GM18498 (cell line): ENCODE measurements around the gene FOXJ3.

Source experiments
- ATAC-seq: cut with Tn5 transposase; IDR thresholded peaks from one replicate; pipeline ENCODE4 v1.9.1; 2021; ENCODE audit warnings: mild to moderate bottlenecking, moderate library complexity; ENCODE audit not compliant: unreplicated experiment

The FOXJ3 gene

DNA sequence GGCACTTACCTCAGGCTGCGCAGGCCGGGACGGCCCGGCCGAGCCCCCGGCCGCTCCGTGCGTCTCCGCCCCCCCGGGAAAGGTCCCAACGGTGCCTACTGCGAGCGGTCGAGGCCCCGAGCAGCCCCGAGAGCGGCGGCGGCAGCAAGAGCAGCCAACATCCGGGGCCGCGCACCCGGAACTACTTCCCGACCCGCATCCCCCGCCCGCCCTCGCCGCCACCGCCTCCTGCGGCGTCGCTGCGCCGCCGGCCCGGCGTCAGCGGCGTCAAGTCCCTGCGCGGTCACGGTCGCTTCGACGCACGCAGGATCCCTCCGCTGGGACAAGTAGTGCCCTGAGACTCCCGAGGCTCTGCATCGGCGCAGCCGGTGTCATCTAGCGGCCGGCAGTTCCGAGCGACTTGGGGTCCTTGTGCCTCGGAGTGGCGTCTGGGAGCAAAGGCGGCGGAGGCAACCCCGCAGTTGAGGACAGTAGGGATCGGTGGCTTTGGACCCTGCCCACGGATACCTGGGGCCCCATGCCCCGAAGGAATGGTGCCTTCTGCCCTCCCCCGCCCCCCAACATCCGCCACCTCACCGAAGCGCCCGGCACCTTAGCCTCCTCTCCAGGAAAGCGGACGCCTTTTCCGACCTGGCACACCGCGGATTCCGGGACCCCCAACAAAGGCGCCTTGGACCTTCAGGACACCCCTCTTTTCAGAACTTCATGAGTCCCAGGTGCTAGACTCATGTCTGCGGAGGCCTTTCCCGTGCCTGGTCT, at the start of gene FOXJ3:
Gene FOXJ3, minus strand, starts transcription at position 186 of the 759 bp plus-strand sequence. CDS start 24,142 bp downstream, outside the sequence.
- ATAC-seq: peak; percentile 77

DNA sequence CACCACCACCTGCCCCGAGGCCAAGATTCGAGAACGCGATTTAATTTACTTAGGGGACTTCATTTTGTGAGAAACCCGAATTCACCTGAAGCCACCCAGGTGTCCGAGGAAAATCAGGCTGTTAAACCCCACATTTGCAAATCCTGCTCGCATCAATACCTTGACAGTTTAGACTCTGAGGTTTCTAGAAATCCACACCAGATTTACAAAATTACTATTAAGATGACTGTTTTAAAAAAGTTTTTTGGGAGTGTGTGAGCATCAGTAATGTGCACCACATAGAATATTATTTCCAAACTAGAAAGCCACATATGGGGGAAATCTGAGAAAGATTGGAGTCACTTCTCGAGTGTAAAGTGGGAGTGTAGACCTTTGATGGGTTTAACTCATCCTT, 46.2 kb upstream of the FOXJ3 start:
- ATAC-seq: no peak

DNA sequence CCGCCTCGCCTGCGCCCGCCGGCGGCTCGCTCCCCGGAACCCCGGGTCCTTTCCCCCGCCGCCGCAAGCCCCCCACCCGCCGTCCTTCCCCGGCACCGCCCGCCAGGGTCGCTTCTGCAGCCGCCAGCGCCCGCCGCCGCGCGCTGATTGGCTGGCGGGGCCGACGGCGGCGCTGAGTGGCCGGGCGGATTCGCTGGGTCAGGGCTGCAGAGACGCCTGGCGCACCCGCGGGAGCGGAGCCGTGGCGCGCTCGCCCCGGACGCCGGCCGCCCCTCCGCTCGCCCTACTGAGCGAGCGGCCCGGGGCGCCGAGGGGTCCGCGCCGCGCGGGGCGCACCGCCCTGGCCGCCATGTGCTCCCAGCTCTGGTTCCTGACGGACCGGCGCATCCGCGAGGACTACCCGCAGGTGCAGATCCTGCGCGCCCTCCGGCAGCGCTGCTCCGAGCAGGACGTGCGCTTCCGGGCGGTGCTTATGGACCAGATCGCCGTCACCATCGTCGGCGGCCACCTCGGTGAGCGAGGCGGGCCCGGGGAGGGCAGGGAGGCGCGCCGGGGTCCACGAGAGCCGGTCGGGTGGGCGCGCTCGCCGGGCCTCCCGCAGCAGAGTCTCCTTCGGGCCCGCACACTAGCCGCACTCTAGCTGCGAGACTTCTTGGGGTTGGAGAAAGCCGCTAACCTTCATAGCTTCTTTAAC, 45.7 kb upstream of the FOXJ3 start, which contains the start of gene RIMKLA:
Gene RIMKLA, plus strand, starts transcription at position 207 of the 694 bp plus-strand sequence. Its CDS starts 143 bp downstream, at position 350.
- peak; percentile 86 for ATAC-seq

DNA sequence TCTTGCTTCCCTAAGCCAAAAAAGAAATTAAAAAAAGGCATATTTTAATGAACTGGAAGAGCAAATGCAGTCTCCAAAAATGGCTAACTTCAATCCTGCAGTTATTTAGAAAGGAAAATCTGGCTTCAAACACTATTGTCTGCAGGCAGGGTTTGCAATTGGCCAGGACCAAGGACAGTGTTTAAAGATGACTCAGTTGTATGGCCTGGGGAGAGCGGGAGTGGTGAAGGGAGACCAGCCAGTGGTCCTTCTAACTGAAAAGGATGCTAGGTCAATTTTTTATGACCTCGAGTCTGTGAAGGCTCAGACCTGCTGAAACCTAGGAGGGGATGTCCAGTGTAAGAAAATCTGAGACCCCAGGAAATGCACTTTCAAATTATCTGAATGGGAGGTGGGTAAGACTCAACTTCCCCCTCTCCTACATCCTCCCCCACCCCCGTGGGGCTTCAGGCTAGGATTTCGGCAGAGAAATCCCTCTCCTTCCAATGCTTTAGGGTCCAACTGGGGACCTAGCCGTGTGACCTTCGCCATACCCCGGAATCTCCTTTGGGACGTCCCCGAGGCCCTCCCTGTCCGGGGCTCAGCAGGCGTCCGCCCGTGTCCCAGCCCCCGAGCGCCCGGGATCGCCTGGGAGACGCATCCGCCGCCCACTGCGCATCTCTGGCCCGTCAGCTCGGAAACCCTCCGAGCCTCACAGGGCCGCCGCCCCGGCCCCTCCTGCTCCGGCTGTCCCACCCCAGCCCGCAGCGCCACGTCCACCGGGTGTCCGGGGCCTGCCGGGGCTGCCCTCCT, 45.0 kb upstream of the FOXJ3 start:
- ATAC-seq: no peak

DNA sequence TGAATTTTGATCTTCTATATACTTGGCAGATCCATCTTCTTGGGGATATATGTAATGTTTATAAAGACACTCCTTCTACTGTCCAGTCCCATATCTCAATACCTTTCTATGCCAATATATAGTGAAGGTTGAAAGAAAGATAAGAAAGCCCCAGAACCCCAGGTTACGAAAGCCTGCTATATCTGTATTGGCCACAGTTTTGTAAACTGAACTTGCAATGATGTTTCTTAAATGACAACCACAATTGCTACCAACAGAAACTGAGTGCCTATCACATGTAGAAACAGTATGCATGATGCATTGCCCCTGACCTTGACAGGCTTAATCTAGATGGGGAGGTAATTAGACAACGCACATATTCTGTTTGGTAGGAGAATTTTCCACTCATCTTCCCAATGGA, 37.8 kb upstream of the FOXJ3 start:
- ATAC-seq: no peak

DNA sequence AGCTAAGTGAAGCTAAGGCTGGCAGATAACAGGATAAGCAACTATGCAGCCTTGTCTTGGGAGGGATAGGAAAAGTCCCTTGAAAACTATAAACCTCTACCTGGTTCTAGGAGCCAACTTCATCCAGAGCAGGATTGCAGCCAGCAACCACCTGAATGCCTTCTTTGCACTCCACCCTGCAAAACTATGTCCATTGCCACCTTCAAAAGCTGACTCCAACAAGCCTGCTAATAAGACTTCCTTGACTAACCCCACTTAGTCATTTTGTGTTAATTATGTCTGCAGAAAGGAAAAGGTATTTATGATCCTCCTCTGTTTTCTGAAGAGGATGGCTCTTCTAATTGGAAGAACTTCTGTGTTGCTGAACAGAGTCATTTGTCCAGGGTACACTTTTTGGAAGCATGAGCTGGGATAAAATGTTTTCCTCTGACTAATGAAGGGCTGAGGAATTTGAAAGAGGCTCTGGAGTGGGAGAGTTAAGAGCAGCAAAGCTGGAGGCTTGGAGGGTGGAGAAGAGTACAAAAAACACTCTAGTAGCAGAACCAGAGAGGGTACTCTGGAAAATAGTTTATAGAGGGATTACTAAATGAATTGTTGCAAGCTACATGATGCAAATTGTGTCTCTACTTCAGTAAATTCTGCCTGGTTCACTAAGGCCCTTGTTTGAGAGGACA, 36.0 kb upstream of the FOXJ3 start:
- ATAC-seq: no peak

DNA sequence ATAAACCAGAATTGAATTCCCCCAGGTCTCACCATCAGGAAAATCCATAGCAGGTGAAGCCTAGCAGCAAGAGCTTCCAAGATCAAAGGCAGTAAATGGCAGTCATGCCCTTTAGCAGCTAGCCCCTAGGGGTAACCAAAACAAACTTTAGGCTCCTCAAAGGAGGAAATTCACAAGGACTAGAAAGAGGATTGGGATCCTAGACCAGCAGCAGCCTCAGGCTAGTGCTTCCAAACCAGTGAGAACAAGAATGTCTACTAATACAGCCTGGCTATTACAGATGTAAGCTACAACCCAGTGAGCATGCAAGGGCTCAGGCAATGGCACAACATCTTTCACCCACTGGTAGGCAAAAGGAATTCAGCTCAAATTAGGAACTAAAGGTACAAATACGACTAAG, 34.4 kb upstream of the FOXJ3 start:
- ATAC-seq: no peak

DNA sequence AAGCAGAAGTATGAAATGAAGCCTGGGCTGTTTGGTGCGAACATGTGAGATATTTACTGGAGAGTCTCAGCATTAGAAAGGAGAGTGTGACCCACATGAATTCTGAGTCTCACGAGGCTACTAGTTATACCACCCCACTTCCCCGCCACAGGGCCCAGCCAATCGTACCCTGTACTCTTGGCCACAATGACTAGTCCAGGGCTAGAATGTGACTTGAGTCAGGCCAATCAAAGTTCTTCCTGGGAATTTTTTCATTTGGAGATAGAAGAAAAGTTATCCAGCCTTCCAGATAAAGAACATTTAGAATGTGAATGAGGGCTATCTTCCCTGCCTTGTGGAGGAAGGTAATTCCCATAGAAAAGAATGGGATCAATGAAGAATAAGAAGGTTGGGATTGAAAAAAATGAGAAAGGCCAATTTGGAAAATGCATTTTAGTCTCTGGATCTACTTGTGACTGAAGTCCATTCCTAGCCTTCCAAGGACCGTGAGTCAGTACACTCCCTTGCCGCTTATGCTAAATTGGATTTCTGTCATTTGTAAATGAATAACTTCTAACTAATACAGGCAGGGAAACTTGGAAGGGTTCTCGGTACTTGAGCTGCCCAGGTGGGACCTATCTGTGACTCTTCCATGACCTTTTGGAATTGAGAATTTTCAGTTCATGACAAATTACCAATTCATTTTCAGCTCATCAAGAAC, 33.2 kb upstream of the FOXJ3 start:
- no peak for ATAC-seq

DNA sequence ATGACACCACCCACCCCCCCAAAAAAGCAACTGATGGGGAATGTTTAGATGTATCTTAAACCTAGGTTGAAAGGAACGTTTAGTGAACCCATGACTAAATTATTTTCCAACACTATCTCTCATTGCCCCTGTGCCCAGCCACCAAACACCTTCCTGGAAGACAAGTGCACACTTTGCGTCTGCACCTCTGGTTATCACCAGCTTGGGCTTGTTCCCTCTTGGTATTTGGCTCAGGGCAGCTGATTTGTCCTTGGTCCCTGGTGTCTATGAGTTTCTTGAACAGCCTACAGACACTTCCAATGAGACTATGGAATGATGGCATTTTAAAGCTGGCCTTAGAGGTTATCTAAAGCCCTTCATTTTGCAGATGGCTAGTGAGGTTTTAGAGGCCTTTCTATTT, 30.1 kb upstream of the FOXJ3 start:
- no peak for ATAC-seq

DNA sequence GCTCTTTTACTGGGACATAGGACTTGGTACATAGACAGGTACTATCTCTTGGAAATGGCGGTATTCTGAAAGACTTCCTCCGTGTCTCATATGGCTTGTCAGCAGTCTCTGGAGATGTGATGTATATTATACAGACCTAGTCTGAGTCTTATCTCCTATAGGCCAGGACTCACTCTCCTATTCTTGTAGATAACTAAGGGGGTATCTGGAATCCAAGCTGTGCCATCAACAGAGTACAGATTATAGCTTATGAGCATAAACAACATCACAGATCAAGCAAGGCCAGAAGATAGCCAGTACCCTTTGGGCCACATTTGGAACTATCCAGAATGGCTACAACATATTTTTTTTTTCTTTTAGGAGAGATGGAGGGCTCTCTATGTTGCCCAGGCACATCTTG, 29.5 kb upstream of the FOXJ3 start:
- no peak for ATAC-seq

DNA sequence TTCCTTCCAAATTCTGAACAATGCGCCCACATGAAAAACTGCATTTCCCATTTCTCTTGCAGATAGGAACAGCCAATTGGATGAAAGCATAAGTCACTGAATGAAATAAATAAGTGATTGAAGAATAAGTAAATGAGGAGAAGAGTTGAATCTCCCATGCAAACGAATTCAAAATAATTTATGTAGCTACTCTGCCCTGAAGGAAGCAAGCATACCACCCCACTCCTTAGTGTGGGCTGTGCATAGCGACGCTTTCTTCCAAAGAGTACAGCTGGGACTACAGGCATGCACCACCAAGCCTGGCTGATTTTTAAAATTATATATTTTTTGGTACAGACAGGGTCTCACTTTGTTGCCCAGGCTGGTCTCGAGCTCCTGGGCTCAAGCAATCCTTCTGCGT, 29.1 kb upstream of the FOXJ3 start:
- ATAC-seq: no peak

DNA sequence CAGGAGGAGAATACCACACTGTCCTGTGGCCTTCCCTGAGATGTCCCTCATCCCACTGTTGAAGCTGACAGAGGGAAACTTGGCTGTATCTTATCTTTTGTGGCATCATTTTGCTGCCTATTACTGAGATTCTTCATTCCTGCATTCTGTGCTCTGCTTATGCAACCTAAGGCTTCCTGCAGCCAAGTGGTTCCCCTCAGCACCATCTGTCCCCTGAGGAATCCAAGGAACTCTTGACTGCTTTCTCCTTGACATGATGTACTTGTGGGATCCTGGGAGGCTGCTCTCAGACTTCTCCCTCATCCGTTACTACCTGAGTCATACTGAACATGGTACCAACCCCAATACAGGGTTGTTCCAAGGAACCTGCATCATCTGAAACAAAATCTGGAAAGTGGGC, 24.4 kb upstream of the FOXJ3 start:
- no peak for ATAC-seq

DNA sequence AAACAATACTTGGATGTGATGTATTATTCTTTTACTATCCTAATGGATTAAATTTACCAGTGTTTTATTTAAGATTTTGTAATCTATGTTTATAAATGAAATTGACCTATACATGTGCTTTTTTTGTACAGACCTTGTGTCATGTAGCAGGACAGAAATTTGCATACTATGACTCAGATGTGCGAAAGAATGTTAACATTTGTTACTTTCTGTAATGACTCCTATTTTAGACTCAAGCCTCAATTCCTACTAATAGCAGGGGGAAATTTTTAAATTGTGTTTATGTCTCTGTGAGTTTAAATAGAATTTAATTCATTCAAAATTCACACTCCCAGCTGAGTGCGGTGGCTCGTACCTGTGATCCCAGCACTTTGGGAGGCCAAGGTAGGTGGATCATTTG, 23.8 kb upstream of the FOXJ3 start:
- ATAC-seq: peak; percentile 65

DNA sequence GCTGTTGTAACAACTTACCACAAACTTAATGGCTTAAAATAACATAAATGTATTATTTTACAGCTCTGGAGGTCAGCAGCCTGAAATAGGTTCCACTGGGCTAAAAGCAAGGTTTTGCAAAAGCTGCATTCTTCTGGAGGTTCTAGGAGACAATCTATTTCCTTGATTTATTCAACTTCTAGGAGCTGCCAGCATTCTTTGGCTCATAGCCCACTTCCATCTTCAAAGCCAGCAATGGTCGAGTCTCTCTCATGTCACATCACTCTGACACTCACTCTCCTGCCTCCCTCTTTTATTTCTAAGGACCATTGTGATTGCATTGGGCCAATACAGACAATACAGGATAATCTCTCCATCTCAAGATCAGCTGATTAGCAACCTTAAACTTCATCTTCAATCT, 15.1 kb upstream of the FOXJ3 start:
- no peak for ATAC-seq

DNA sequence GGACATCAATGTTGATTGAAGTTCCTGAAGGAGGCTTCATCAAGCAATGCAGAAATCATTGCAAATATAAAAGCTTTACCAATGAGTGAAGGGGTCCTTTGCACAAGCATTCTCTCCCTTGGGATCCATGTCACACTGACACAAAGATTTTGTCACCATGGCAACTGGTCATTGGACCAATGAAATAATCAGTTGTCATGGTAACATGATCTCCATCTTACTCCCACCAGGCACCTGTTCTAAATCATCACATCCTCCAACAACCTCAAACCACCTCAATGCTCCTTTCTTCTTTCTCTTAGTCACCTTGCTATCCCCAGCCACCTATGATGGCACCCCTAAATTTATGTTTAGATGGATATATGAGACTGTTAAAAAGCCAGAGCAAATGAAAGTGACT, 13.5 kb upstream of the FOXJ3 start:
- no peak for ATAC-seq

DNA sequence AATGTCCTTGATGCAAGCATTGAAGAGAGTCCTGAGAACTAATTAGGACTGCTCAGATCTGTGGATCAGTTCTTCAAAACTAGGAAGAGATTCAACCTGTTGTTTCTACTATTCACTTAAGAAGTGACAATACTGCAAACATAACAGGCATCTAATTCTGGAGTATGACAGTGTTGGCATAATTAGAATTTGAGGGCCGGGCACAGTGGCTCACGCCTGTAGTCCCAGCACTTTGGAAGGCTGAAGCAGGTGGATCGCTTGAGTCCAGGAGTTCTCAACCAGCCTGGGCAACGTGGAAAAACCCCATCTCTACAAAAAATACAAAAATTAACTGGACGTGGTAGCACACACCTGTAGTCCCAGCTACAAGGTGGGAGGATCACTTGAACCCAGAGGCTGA, 8.0 kb upstream of the FOXJ3 start:
- no peak for ATAC-seq

DNA sequence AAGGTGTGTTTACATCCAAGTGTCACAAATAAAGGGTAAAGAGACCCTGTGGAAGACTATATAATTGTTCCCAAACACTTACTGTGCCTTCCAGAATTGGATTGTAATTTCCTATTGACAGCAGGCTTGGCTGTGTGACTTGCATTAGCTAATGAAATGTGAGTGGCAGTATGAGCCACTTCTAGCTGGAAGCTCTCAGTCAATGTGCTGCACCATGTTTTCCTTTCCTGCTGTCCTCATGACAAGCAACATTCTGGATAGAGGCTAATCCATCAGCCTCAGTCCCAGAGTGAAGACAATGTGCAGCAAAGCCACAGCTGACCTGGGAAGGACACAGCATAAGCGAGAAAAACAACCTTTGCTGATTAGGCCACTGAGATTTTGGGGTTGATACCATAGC, 5.9 kb upstream of the FOXJ3 start:
- no peak for ATAC-seq

DNA sequence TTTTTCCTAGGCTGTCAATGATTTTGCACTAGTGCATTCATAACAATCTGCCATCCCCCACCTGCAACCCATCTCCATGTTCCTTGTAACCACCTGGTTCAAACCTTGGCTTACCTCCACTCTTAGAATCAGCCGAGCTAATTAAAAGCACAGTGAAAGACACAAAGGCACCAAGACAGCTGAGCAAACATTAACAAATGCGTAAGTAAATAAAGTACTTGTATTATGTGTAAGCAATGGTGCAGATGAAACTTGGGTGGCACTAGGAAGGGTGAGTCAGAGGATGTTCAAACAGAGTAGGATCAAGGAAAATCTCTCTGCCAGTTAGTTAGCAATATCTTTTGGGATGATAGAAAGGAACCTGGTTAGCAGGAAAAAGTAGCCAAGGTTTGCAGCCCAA, 5.1 kb upstream of the FOXJ3 start:
- ATAC-seq: no peak

DNA sequence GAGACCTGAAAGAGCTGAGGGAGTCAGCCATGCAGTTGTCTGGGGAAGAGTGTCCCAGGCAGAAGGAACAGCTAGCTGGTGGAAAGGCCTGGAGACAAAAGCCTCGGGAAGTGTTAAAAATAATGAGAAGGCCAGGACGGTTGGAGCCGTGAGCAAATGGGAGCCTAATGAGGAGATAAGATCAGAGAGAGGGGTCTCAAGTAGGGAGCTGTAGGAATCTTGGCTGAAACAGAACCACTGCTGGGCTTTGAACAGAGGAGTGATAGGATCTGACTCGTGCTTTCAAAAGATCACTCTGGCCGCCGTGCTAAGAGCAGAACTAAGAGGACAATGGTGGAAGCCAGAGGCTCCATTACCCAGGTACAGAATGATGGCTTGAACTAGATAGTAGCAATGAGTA, 1.9 kb upstream of the FOXJ3 start:
- ATAC-seq: no peak

DNA sequence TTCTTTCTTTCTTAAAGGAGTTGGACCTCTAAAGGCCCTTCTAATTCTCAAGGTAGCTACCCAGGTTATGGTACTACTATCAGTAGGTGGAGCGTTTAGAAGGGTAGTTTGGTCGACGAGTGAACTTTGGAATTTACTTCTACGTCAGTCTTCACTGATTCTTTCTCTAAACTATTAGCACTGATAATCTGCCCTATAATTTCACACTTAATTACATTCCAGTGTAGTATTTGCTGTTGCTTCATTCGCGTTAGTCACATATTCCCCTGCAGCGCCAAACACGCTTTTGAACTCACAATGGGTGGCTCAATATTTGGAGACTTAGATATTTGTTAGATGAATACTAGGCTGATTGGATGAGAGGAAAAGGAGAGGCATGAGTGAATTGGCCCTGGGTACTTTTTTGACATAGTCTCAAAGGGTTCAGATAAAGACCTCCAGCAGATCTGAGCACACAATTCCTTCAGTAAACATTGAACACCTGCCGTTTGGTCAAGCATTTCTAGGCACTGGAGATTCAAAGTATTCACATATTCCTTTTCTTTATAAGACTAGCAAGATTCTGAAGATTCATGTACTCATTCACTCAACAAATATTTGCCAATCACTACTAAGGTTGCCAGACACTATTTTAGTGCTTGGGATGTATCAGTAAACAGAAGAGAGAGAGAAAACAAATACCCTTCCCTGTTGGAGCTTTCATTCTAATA, 929 bp upstream of the FOXJ3 start:
- peak; percentile 4 for ATAC-seq
